Anterior cingulate cortex (tissue), 58 donors: ENCODE measurements around the gene KRAS.
A peak's percentile ranks its signal among the peaks of the same experiment; 100 is the strongest.

ENCODE experiments used
- DNase-seq, 58 donors: peaks; one replicate each; lab custom pipeline; 2025; lab: John Stamatoyannopoulos, UW

Gene KRAS

DNA sequence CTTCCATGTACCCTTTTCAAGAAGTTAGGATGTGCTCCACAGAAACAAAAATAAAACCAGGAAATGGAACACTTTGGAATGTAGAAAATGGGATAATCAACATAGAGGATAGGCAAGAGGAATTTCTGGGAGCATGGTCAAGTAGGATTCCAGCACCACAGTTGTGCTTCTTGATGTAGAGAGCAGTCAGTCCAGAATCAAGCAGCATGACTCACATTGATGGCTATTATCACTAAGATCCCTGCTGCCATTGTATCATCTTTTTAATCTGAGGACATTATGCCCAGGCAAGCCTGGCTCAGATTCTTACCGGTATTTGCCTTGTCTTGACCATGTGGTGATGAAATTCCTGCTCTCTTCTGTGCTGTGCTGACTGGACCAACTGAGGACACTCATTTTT is 50.0 kb downstream of the KRAS start:
- DNase-seq: no peak

DNA sequence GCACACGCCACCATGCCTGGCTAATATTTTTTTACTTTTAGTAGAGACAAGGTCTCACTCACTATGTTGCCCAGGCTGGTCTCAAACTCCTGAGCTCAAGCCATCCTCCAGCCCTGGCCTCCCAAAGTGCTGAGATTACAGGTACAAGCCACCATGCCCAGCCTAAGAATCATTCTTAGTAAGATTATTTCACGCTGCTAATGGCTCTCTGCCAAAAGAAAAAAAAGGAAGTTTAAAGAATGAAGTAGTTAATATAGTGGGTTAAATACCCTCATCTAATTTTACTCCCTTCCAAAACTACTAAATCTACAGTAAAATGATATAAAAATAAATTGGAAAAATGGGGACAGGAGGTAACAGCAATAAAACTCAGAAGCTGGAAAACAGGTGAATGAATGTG is 53.1 kb downstream of the KRAS start:
- no peak for DNase-seq

DNA sequence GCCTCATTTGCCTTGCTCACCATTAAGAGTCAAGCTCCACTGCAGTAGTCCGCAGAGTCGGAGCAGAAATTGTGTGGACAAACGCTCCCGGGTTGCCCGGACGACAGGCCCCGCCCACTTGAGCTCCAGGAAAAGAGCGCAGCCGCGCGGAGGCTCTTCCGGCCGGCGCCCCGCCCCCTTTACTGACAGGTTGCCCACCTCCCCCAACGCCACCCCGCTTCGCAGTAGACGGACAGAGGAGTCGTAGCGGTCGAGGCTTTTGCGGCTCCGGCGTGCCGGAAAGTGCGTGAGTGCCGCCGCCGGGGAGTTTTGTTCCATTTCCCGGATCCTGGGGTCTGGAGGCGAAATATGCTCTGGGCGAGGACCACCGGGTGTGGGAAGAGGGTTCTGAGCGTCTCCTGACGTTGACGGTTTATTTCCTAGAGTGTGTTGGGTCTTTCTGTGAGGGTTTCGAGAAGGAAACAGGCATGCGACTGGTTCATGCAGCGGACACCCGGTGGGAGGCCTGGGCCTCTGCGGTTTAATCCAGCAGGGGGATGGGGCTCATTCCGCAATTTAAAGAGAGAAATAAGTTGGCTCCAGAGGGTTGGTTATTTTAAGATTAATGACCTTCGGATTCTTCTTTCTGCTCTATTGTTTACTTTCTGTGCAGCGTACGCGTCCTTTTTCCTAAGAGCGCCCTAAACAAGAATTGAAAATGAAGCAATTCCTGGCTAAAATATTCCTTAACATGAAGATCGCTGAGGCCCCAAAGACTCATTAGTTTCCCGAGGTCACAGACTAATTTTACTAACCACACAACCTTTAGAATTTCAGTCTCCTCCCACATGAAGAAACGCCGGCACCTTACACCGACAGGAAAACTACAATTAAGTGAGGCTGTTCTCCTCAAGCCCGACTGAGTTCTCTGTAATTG is 55.4 kb downstream of the KRAS start, which contains the start of the genes DNAI7 and ETFRF1:
DNAI7 (minus strand) TSS at position 105 of the 916 bp plus-strand sequence; CDS start at position 23, 82 bp downstream.
ETFRF1 (plus strand) TSS at position 182 of the 916 bp plus-strand sequence. CDS start 8,720 bp downstream, outside the sequence.
- DNase-seq: peak; percentile 50 to 96 (median 90)

DNA sequence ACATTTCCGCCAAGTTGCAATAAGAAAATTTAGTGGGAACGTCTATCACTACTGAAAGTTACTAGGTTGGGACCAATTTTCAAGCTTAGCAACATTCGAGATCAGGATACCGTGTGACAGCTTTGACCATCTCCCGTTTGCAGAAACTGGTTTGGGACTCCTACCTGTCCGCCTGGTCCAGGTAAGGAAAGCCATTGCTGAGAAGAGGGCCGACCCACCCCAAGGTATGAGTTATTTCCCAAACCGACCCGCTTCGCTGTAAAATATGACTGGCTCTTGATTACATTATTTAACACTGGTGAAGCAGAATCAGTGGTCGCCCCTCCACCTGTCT is 56.0 kb downstream of the KRAS start:
- DNase-seq: no peak

DNA sequence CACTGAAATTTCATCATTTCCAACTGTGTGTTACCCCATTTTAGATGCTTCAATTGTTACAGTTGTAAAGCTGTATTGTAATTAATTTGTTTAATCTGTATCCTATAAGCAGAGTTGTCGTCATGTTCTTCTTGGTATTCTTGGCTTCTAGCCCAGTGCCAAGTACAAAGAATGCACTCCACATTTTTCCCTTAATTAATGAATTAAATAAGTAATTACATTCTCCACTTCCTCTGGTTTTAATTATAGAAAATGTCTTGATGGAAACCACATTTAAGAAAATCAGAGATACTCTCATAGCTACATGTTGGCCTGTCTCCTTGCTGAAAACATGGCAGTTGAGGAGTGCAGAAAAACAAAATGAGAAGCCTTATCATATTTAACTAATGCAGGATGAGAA is 56.5 kb downstream of the KRAS start:
- no peak for DNase-seq

GRCh38 chr12:25190793-25191192 is 59.9 kb downstream of the KRAS start:
- no peak for DNase-seq

DNA sequence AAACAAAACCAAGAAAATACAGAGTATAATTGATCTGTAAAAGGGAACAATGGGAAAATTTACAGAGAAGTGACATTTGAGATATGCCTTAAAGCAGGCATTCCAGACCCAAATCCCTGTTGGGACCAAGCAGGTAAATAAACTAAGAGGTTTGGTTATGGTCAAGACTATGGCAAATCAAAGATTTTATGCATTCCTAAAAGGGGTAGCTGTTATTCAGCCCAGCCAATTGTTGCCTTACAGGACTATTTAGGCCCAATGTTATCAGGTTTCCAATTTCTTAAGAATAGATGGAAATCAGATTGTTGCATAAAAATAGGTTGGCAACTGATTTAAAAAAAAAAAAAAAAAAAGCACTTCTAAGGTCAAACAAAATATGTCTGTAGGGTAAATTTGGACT is 61.1 kb downstream of the KRAS start:
- no peak for DNase-seq

- no peak for DNase-seq
Observed at GRCh38 chr12:25187781-25188180, 62.9 kb downstream of the KRAS start.

DNA sequence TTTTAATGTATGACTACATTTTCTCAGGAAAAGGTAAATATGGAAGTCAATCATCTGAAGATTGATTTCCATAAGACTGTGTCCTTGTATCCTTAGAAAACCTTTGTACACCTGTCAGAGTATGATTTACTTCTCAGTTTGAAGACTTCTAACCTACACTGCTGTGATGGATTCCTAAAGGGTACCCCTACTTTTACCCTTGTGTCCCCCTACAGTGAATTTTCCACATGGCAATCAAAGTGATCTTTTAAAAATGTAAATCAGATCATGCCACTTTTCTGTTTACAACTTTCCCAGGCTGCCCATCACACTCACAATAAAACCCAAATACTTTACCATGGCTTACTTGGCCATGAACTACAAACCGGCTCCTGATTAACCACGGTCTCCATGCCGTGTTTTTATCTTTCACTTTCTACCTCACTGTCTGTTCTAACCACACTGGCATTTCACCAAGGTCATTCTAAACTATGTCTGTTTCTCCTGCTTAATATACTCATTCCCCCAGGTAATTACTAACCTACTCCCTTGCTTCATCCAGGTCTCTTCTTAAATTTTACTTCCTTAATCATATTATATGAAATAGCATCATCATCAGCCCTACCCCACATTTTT is 63.8 kb downstream of the KRAS start:
- DNase-seq: no peak

DNA sequence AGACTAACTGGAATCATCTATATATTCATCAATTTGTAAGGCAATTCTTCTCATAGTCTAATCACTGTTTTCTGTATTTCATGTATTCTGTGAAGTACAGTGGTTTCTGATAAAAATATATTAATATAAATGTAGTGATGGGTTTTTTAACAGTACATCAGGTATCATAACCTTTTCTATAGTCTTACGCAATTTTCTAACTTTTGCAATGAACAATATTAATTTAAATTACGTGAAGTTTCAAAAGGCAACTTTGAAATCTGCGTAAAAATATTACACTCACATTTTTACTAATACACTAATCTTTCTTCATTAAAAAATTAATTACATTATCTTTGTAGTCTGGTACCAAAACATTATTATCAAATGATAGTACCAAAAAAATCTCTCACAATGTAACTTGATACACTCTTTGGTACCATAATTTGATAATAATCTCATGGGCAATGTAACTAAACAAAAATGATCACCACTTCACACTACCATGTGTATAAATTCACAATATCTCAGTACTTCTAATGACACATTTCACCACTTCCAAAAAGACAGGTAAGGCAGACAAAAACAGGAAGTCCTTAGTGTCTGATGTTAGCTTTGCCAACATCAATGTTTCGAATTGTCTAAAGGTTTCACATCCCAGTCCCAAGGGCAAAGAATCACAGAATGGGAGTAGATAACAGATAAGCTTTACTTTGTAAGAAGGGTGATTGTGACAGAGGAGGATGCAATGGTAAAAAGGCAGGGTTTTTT is 64.5 kb downstream of the KRAS start:
- DNase-seq: no peak

DNA sequence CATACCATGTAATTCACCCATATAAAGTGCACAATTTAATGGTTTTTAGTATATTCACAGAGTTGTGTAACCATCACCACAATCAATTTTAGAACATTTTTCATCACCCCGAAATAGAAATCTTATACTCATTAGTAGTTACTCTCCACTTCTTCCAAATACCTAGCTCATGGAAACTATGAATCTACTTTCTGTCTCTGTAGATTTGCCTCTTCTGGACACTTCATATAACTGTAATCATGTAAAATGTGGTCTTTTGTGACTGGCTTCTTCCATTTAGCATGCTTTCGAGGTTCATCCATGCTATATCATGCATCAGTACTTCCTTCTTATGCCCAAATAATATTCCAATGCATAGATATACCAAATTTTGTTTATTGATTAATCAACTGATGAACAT is 66.6 kb downstream of the KRAS start:
- no peak for DNase-seq

GRCh38 chr12:25182765-25183164 is 68.0 kb downstream of the KRAS start:
- DNase-seq: no peak

DNA sequence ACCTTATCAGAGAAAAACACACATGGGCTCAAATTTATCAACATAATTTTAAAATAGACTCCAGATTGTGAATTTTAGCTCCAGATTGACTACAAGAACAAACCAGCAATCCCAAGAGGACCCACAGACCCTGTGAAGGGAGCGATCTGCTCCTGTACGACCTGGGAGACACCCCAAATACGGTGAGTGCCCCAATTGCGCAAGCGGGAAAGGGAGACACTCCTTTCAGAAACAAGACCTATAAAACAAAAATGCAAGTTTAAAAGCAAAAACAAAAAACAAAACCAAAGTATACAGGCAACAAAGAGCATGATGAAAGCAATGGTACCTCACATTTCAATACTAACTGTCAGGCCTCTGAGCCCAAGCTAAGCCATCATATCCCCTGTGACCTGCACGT is 87.9 kb downstream of the KRAS start:
- no peak for DNase-seq

- no peak for DNase-seq
Observed at GRCh38 chr12:25156061-25156460, 94.7 kb downstream of the KRAS start.

- no peak for DNase-seq
Observed at GRCh38 chr12:25155022-25155576, 95.6 kb downstream of the KRAS start.
